Measurements from ENCODE around the gene CST8.

DNA sequence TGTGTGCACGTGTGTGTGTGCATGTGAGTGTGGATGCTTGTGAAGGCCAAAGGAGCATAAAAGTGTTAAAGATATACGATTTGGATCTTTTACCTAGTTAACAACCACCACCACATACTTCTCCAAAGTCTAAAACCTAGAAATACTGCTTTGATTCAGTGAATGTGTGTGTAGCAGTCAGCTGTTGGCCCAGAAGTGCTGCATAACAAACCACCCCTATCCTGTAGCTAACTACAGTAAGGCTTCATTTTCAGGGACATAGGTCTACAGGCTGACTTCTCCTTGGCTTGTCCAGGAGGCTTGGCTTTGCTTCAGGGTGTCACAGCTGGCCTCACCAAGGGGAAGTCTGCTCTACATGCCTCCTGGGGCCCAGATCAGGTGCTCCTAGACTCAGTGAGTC, 2.4 kb upstream of the CST8 start:
- TF ChIP-seq, protein P1, sequence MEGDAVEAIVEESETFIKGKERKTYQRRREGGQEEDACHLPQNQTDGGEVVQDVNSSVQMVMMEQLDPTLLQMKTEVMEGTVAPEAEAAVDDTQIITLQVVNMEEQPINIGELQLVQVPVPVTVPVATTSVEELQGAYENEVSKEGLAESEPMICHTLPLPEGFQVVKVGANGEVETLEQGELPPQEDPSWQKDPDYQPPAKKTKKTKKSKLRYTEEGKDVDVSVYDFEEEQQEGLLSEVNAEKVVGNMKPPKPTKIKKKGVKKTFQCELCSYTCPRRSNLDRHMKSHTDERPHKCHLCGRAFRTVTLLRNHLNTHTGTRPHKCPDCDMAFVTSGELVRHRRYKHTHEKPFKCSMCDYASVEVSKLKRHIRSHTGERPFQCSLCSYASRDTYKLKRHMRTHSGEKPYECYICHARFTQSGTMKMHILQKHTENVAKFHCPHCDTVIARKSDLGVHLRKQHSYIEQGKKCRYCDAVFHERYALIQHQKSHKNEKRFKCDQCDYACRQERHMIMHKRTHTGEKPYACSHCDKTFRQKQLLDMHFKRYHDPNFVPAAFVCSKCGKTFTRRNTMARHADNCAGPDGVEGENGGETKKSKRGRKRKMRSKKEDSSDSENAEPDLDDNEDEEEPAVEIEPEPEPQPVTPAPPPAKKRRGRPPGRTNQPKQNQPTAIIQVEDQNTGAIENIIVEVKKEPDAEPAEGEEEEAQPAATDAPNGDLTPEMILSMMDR (conservative IDR thresholded peaks at IDR 0.05) = no peak
- no peak for TF ChIP-seq ZFX (IDR thresholded peaks at IDR 0.05)

All from C4-2B (cell line).